Heart left ventricle (tissue), 16 donors: ENCODE data around the gene PDIA6. TPM values are rescaled to one million over a fixed set of nuclear protein-coding genes. Genes with fewer than 3 reads are reported as not detected.
A peak's percentile ranks its signal among the peaks of the same experiment; 100 is the strongest.

Experiments used
- ATAC-seq, 4 donors: fragments of 200-7000 bp; cut with Tn5 transposase; one replicate each; pipeline ENCODE4 v1.9.1; 2020 to 2022; ENCODE audit warnings: moderate library complexity in 4 of 4, mild to moderate bottlenecking in 3 of 4, moderate number of reproducible peaks in 1 of 4
- DNase-seq, 5 donors: peaks; one replicate each; pipeline ENCODE4 v3.0.0-alpha.2; 2020
- H3K27ac ChIP-seq, 12 donors: fragments of 200-600 bp; sonication (generic) in 4 of 12; one replicate each; pipeline versions ENCODE4 v1.5.0 to v1.8.0; 2016 to 2022; ENCODE audit warnings: mild to moderate bottlenecking in 2 of 12
- H3K27me3 ChIP-seq, 9 donors: fragments of 200-600 bp; sonication (generic) in 2 of 9; one replicate each; pipeline versions ENCODE4 v1.5.1 to v1.8.0; 2016 to 2022; ENCODE audit warnings: mild to moderate bottlenecking in 3 of 9
- H3K36me3 ChIP-seq, 9 donors: fragments of 200-600 bp; sonication (generic) in 2 of 9; one replicate each; pipeline versions ENCODE4 v1.5.0 to v1.8.0; 2018 to 2022; ENCODE audit warnings: mild to moderate bottlenecking in 2 of 9
- H3K4me1 ChIP-seq, 12 donors: fragments of 200-600 bp; sonication (generic) in 4 of 12; one replicate each; pipeline versions ENCODE4 v1.5.0 to v1.8.0; 2016 to 2022; ENCODE audit warnings: mild to moderate bottlenecking in 3 of 12
- H3K4me3 ChIP-seq, 12 donors: fragments of 200-600 bp; sonication (generic) in 4 of 12; one replicate each; pipeline versions ENCODE4 v1.5.0 to v1.8.0; 2017 to 2022; ENCODE audit warnings: mild to moderate bottlenecking in 9 of 12, moderate library complexity in 4 of 12
- H3K9me3 ChIP-seq, 12 donors: fragments of 200-600 bp; sonication (generic) in 4 of 12; one replicate each; pipeline versions ENCODE4 v1.5.0 to v1.8.0; 2016 to 2022; ENCODE audit warnings: mild to moderate bottlenecking in 1 of 12
- CTCF ChIP-seq, 12 donors: fragments of 200-600 bp; sonication (generic) in 4 of 12; IDR thresholded peaks; one replicate each; pipeline versions ENCODE4 v1.5.0 to v1.8.0; 2018 to 2022; ENCODE audit warnings: antibody characterized with exemption in 12 of 12, mild to moderate bottlenecking in 5 of 12
- POLR2A ChIP-seq, 2 donors: fragments of 450-650 bp; IDR thresholded peaks; one replicate each; pipeline ENCODE4 v1.6.1; 2017; ENCODE audit warnings: antibody characterized with exemption in 2 of 2, mild to moderate bottlenecking in 2 of 2, moderate library complexity in 2 of 2
- WGBS, 4 donors: extraction: QIAGEN DNeasy Blood & Tissue Kit in 2 of 4; methylation state at CpG; one replicate each; pipeline versions ENCODE4 v1.1.5 to v1.1.7; 2013 to 2018; 5-methylcytosine and 5-hydroxymethylcytosine counted together
- intact Hi-C, 10 donors: fragments of 100-400 bp; cut with DNase I; formaldehyde crosslinking; loops; one replicate each; pipeline versions ENCODE4 v1.11.1 to v1.14.2; 2022
- polyA plus RNA-seq, 2 donors: library from polyadenylated mRNA; stranded (reverse); fragments of 200-250 nt; gene quantifications; one replicate each; pipeline ENCODE4 v1.2.3, GENCODE V29; 2013
- total RNA-seq, 9 donors: library from RNA; depleted of rRNA in 2 of 9; stranded (reverse); fragments of >200 nt in 2 of 9; fragmentation: NEBNext Ultra II Directional in 3 of 9; extraction: Animal tissue kit (Norgen Biotek cat#: 25700) in 3 of 9; gene quantifications; one replicate each; pipeline versions ENCODE4 v1.1.0 to v1.2.4, GENCODE V29; 2016 to 2023
- donor health status: ischemic (EF 13 %, LVEDD 7.1; RV severe dilation, severe dysfunction).
- donor health status: healthy with polysubstance abuse.
- donor health status: DM: no; HTN: yes; CAD: no.
- donor health status: DM: no; HTN: no; CAD: no.
- donor health status: ischemic (EF 25% LVEDD 6.9; RV normal size, moderate dysfunction).
- donor health status: ischemic (EF 25% LVEDD 5.7; RV mildly dilated, moderate dysfunction).
- donor health status: healthy.
- donor health status: DM: yes; HTN: yes; CAD: no.
- donor health status: ischemic (EF 35%, LVEDD 5.7; RV mildly dilated, moderate dysfunction).
- donor health status: nonischemic (EF 11% LVEDD 7.7; RV severe dilation, severe dysfunction).
- donor health status: DM: yes; HTN: yes; CAD: no.
- donor health status: PGD.
- donor health status: ischemic (EF 29% LVEDD 5.4; RV normal size, mild dysfunction).
- donor health status: nonischemic (EF 23%, LVEDD 6.1; RV moderate dilation, normal function).

Gene PDIA6
- total and polyA plus RNA-seq, 11 donors: 32.0 to 402 (median 110) TPM

GRCh38 chr2:10826625-10827024, 14.0 kb upstream of the PDIA6 start:
- Histone ChIP-seq H3K36me3 (no peaks in the 10 kb centered on the region), H3K4me3 (no peak overlapping the region), H3K27me3 (peaks cover 6 to 32% (median 11%) of the 10 kb centered on the region in 9 donors), H3K9me3 (no peaks in the 10 kb centered on the region), H3K27ac (peak overlapping the region in 1 of 12 donors; percentile 49), H3K4me1 (peaks cover 0 to 8% (median 0%) of the 10 kb centered on the region in 12 donors)
- 84 to 87% (median 85%) methylated on average over 6 to 8 of the region's 8 CpGs for WGBS, 4 donors
- no peak for ATAC-seq
- no peak for TF ChIP-seq CTCF (IDR thresholded peaks at IDR 0.05)
- no peak for TF ChIP-seq POLR2A (IDR thresholded peaks at IDR 0.05)
- no peak for DNase-seq
- intact Hi-C loops: loop anchor here in 1 of 10 donors (10.0 kb wide), 1 partner anchor 112 kb away; no protein-coding TSS in a partner anchor

GRCh38 chr2:10826026-10826425, 13.4 kb upstream of the PDIA6 start:
- DNase-seq: no peak
- peak overlapping the region in 1 of 12 donors; percentile 49 for H3K27ac ChIP-seq
- TF ChIP-seq POLR2A (IDR thresholded peaks at IDR 0.05): no peak
- TF ChIP-seq CTCF (IDR thresholded peaks at IDR 0.05): no peak
- 65 to 76% (median 69%) methylated on average over 8 of the region's 8 CpGs for WGBS, 4 donors
- H3K4me1 ChIP-seq: peaks cover 0 to 10% (median 0%) of the 10 kb centered on the region in 12 donors
- intact Hi-C loops: loop anchor here in 1 of 10 donors (10.0 kb wide), 1 partner anchor 111 kb away; no protein-coding TSS in a partner anchor
- no peak for ATAC-seq
- no peaks in the 10 kb centered on the region for H3K9me3 ChIP-seq
- no peaks in the 10 kb centered on the region for H3K36me3 ChIP-seq
- peaks cover under 1 to 26% (median 7%) of the 10 kb centered on the region in 9 donors for H3K27me3 ChIP-seq
- no peak overlapping the region for H3K4me3 ChIP-seq

- DNase-seq (no peak), ATAC-seq (no peak)
- Histone ChIP-seq H3K36me3 (no peaks in the 10 kb centered on the region), H3K27me3 (peaks cover 0 to 14% (median 0%) of the 10 kb centered on the region in 9 donors), H3K4me1 (peaks cover 0 to 27% (median 6%) of the 10 kb centered on the region in 12 donors), H3K27ac (no peak overlapping the region), H3K4me3 (no peak overlapping the region), H3K9me3 (no peaks in the 10 kb centered on the region)
- TF ChIP-seq CTCF (IDR thresholded peaks at IDR 0.05): no peak
- TF ChIP-seq POLR2A (IDR thresholded peaks at IDR 0.05): no peak
- 87 to 91% (median 90%) methylated on average over 4 of the region's 4 CpGs for WGBS, 4 donors
- intact Hi-C loops: loop anchor here in 1 of 10 donors (10.0 kb wide), 1 partner anchor 109 kb away; no protein-coding TSS in a partner anchor
Observed at GRCh38 chr2:10824191-10824590, 11.6 kb upstream of the PDIA6 start.

GRCh38 chr2:10820978-10821695, 8.6 kb upstream of the PDIA6 start:
- DNase-seq (no peak), ATAC-seq (peak in 3 of 4 donors; percentile 33 to 57 (median 52))
- TF ChIP-seq POLR2A (IDR thresholded peaks at IDR 0.05) (no peak), CTCF (IDR thresholded peaks at IDR 0.05) (no peak)
- WGBS, 4 donors: 76 to 81% (median 80%) methylated on average over 13 of the region's 13 CpGs
- Histone ChIP-seq H3K4me3 (no peak overlapping the region), H3K9me3 (no peaks in the 10 kb centered on the region), H3K36me3 (no peaks in the 10 kb centered on the region), H3K27me3 (no peaks in the 10 kb centered on the region), H3K27ac (peak overlapping the region in 1 of 12 donors; percentile 60), H3K4me1 (peaks cover 0 to 24% (median 5%) of the 10 kb centered on the region in 12 donors)
- intact Hi-C loops: loop anchor here in 1 of 10 donors (10.0 kb wide), 1 partner anchor 106 kb away; no protein-coding TSS in a partner anchor
